IPS DF 19.7 (cell line): Measurements from ENCODE around the gene FES.
"Not testable (repeated sequence)": the region's sequence is repeated elsewhere in the genome, so short reads cannot be mapped to it uniquely, and the experiment has no call there.

Experiments used
- DNase-seq: peaks from one replicate; pipeline ENCODE4 v3.0.0-alpha.2; 2013; ENCODE audit warnings: low read depth, low spot score

The FES gene

GRCh38 chr15:90883976-90884718 is at the start of gene FES:
Gene FES (plus strand): TSS chr15:90884504. CDS start chr15:90885046, 542 bp downstream.
- no peak for DNase-seq

GRCh38 chr15:90834626-90835025 is 49.7 kb upstream of the FES start:
- no peak for DNase-seq

GRCh38 chr15:90836296-90836871 is 47.9 kb upstream of the FES start:
- DNase-seq: no peak

- no peak for DNase-seq
Measured at GRCh38 chr15:90837094-90837493, 47.2 kb upstream of the FES start.

GRCh38 chr15:90838139-90838538 is 46.2 kb upstream of the FES start:
- DNase-seq: no peak

GRCh38 chr15:90838544-90838943 is 45.8 kb upstream of the FES start:
- DNase-seq: no peak

- DNase-seq: peak; percentile 90
Measured at GRCh38 chr15:90839187-90840071, 44.9 kb upstream of the FES start.

- no peak for DNase-seq
Measured at GRCh38 chr15:90840157-90840855, 44.0 kb upstream of the FES start.

GRCh38 chr15:90840954-90841353 is 43.4 kb upstream of the FES start:
- DNase-seq: no peak

- DNase-seq: no peak
Measured at GRCh38 chr15:90844696-90845095, 39.6 kb upstream of the FES start.

GRCh38 chr15:90845201-90845949 is 38.9 kb upstream of the FES start:
- DNase-seq: no peak

- not testable (repeated sequence) for DNase-seq
Measured at GRCh38 chr15:90849424-90849823, 34.9 kb upstream of the FES start.

- no peak for DNase-seq
Measured at GRCh38 chr15:90851114-90851513, 33.2 kb upstream of the FES start.

- DNase-seq: no peak
Measured at GRCh38 chr15:90851940-90852339, 32.4 kb upstream of the FES start.

GRCh38 chr15:90855139-90855538 is 29.2 kb upstream of the FES start:
- no peak for DNase-seq

- no peak for DNase-seq
Measured at GRCh38 chr15:90857337-90857736, 27.0 kb upstream of the FES start.

- DNase-seq: no peak
Measured at GRCh38 chr15:90857883-90858443, 26.3 kb upstream of the FES start.

GRCh38 chr15:90859234-90860131 is 24.8 kb upstream of the FES start:
- no peak for DNase-seq

- DNase-seq: no peak
Measured at GRCh38 chr15:90860450-90860849, 23.9 kb upstream of the FES start.
